CD14-positive monocyte (primary cell): ENCODE measurements around the gene ABCB10. TPM values are rescaled to one million over a fixed set of nuclear protein-coding genes. Genes with fewer than 3 reads are reported as not detected.

Experiments used
- DNase-seq, 3 donors: peaks; one replicate each; pipeline ENCODE4 v3.0.0-alpha.2; 2011 to 2022
- H2AFZ ChIP-seq: 2 replicates; pipeline ENCODE4 v1.6.0; 2012; ENCODE audit warnings: mild to moderate bottlenecking, low read depth, low read length, inconsistent platforms; ENCODE audit not compliant: insufficient read depth, poor library complexity, severe bottlenecking
- H3K27ac ChIP-seq, 2 donors: 1 replicate in 1 of 2; 2 replicates in 1 of 2; pipeline ENCODE4 v1.5.1; 2012 to 2013; ENCODE audit warnings: low read length in 2 of 2, control low read depth in 1 of 2, inconsistent platforms in 1 of 2, low read depth in 1 of 2, mild to moderate bottlenecking in 1 of 2
- H3K27me3 ChIP-seq, 2 donors: one replicate each; pipeline versions ENCODE4 v1.6.0 to v1.6.1; 2011 to 2013; ENCODE audit warnings: low read length in 2 of 2; ENCODE audit not compliant: control insufficient read depth in 2 of 2, insufficient read depth in 2 of 2
- H3K36me3 ChIP-seq, 2 donors: replicated peaks in 1 of 2; 1 replicate in 1 of 2; 2 replicates in 1 of 2; pipeline versions ENCODE4 v1.5.1 to v1.6.1; 2012 to 2013; ENCODE audit warnings: low read length in 2 of 2, control low read depth in 1 of 2, inconsistent platforms in 1 of 2, mild to moderate bottlenecking in 1 of 2; ENCODE audit not compliant: insufficient read depth in 2 of 2, control insufficient read depth in 1 of 2
- H3K4me1 ChIP-seq, 2 donors: 1 replicate in 1 of 2; 2 replicates in 1 of 2; pipeline versions ENCODE4 v1.5.1 to v1.6.1; 2012 to 2013; ENCODE audit warnings: low read length in 2 of 2, control low read depth in 1 of 2, inconsistent platforms in 1 of 2, mild to moderate bottlenecking in 1 of 2, moderate library complexity in 1 of 2; ENCODE audit not compliant: insufficient read depth in 2 of 2, control insufficient read depth in 1 of 2
- H3K4me2 ChIP-seq: replicated peaks from 2 replicates; pipeline ENCODE3; 2012; ENCODE audit warnings: low read length, moderate library complexity, mild to moderate bottlenecking; ENCODE audit not compliant: poor library complexity, severe bottlenecking; ENCODE audit errors: extremely low read depth
- H3K4me3 ChIP-seq, 3 experiments: fragments of 200-600 bp in 1 of 3; sonication (generic) in 1 of 3; replicated peaks in 1 of 3; 1 replicate in 2 of 3; 2 replicates in 1 of 3; pipeline ENCODE4 v1.5.1; 2011 to 2013; ENCODE audit warnings: low read length in 3 of 3, mild to moderate bottlenecking in 3 of 3, control low read depth in 2 of 3, low read depth in 2 of 3, inconsistent platforms in 1 of 3, moderate library complexity in 1 of 3
- H3K79me2 ChIP-seq: 2 replicates; pipeline ENCODE4 v1.6.0; 2012; ENCODE audit warnings: mild to moderate bottlenecking, control low read depth, inconsistent platforms, low read length, moderate library complexity; ENCODE audit not compliant: insufficient read depth
- H3K9ac ChIP-seq: 2 replicates; pipeline ENCODE4 v1.6.0; 2017; ENCODE audit warnings: low read length, mild to moderate bottlenecking; ENCODE audit not compliant: insufficient read depth, poor library complexity, severe bottlenecking
- H3K9me3 ChIP-seq, 2 donors: replicated peaks in 1 of 2; 1 replicate in 1 of 2; 2 replicates in 1 of 2; pipeline versions ENCODE4 v1.5.1 to v1.6.1; 2012 to 2013; ENCODE audit warnings: low read length in 2 of 2, control low read depth in 1 of 2; ENCODE audit not compliant: control insufficient read depth in 1 of 2, insufficient read depth in 1 of 2
- H4K20me1 ChIP-seq: 2 replicates; pipeline ENCODE4 v1.6.0; 2012; ENCODE audit warnings: mild to moderate bottlenecking, low read length, control low read depth, moderate library complexity; ENCODE audit not compliant: insufficient read depth
- H3K27ac Mint-ChIP-seq, 7 donors: one replicate each; pipeline ENCODE4 v1.8.0; 2020; ENCODE audit warnings: mild to moderate bottlenecking in 7 of 7, mixed read lengths in 7 of 7, moderate library complexity in 6 of 7, inconsistent platforms in 2 of 7
- H3K27me3 Mint-ChIP-seq, 3 donors: one replicate each; pipeline ENCODE4 v1.8.0; 2021 to 2022; ENCODE audit warnings: low read depth in 3 of 3, mild to moderate bottlenecking in 3 of 3, mixed read lengths in 3 of 3, moderate library complexity in 3 of 3, inconsistent platforms in 1 of 3
- H3K36me3 Mint-ChIP-seq, 2 donors: one replicate each; pipeline ENCODE4 v1.8.0; 2020; ENCODE audit warnings: mixed read lengths in 2 of 2, inconsistent platforms in 1 of 2, mild to moderate bottlenecking in 1 of 2
- H3K4me1 Mint-ChIP-seq: one replicate; pipeline ENCODE4 v1.8.0; 2020; ENCODE audit warnings: mild to moderate bottlenecking, mixed read lengths
- H3K4me3 Mint-ChIP-seq, 2 donors: one replicate each; pipeline ENCODE4 v1.8.0; 2020; ENCODE audit warnings: mild to moderate bottlenecking in 2 of 2, mixed read lengths in 2 of 2, moderate library complexity in 1 of 2
- H3K9me3 Mint-ChIP-seq, 7 donors: one replicate each; pipeline ENCODE4 v1.8.0; 2020 to 2022; ENCODE audit warnings: mixed read lengths in 7 of 7, mild to moderate bottlenecking in 6 of 7, moderate library complexity in 6 of 7, inconsistent platforms in 2 of 7
- WGBS: methylation state at CpG from one replicate; pipeline ENCODE4 v1.1.5; 2013; ENCODE audit warnings: missing lambda C conversion rate; ENCODE audit not compliant: insufficient coverage; 5-methylcytosine and 5-hydroxymethylcytosine counted together
- intact Hi-C, 2 donors: fragments of 100-400 bp; cut with micrococcal nuclease; formaldehyde crosslinking; loops; one replicate each; pipeline versions ENCODE4 v1.15.0 to v1.15.1; 2023
- polyA plus RNA-seq, 3 donors: library from polyadenylated mRNA; depleted of rRNA in 1 of 3; unstranded in 2 of 3; stranded (reverse) in 1 of 3; fragments of 300-500 nt in 2 of 3; fragments of >200 nt in 1 of 3; fragmentation: Illumina TruSeq in 2 of 3; gene quantifications; 1 replicate in 2 of 3; 2 replicates in 1 of 3; pipeline ENCODE4 v1.2.3, GENCODE V29; 2012 to 2021
- TF ChIP-seq, protein P1 (sequence below): fragments of 200-600 bp; IDR thresholded peaks from one replicate; pipeline ENCODE4 v1.8.0; 2022; ENCODE audit warnings: antibody characterized with exemption, mild to moderate bottlenecking

ABCB10 gene
- polyA plus RNA-seq, 3 donors, result 5.4 to 12.9 (median 11.4) TPM

DNA sequence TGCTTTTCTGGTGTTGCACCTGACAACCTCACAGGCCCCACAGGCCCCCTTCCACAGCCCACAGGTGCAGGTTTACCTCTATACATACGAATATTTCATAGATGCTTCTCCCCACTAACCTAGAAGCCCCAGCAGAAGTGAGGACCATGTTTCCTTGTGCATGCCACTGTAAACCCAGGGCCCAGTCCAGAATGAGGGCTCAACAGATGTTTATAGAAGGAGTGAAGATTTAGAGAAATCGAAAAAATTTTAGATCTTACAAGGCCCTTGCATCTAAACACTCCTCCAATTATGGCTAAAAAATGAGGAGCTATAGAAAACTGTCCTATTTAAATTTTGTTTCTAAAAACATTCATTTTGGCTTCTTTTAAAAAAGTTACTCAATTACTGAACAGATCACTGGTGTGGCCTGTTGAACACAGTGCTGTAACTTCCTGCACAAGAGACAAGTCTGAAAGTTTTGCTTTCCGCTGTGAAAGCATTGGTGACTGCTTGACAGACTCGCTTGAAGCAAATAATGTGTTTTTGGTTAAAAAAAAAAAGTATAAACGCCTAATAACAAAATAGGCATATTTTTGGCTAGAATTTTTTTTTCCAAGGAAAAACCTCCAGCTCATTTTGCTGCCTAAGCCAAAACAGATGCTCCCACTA lies 1.2 kb downstream of the ABCB10 start:
- Histone ChIP-seq H4K20me1 (peaks cover 40% of the 10 kb centered on the region), H3K36me3 (no peaks in the 10 kb centered on the region), H3K9me3 (no peaks in the 10 kb centered on the region), H3K4me2 (peak overlapping the region; percentile 96), H3K4me3 (peak overlapping the region; percentile 65 to 95 (median 89)), H3K27me3 (no peaks in the 10 kb centered on the region), H2AFZ (peak overlapping the region; percentile 86), H3K4me1 (peaks cover 30 to 41% of the 10 kb centered on the region in 2 donors), H3K79me2 (peaks cover 66% of the 10 kb centered on the region), H3K9ac (peak overlapping the region; percentile 77), H3K27ac (peak overlapping the region; percentile 54 to 80)
- peak overlapping the region; percentile 80 to 93 for H3K4me3 Mint-ChIP-seq
- H3K36me3 Mint-ChIP-seq, result peaks cover 0 to 16% of the 10 kb centered on the region in 2 donors
- peaks cover 54% of the 10 kb centered on the region for H3K4me1 Mint-ChIP-seq
- H3K27ac Mint-ChIP-seq, result peak overlapping the region; percentile 45 to 84 (median 79)
- peaks cover 0 to 2% (median 0%) of the 10 kb centered on the region in 3 donors for H3K27me3 Mint-ChIP-seq
- peak in 2 of 3 donors; percentile 18 to 43 for DNase-seq
- WGBS, result no CpG with 5 or more reads among the region's 5 CpGs
- TF ChIP-seq, protein P1, sequence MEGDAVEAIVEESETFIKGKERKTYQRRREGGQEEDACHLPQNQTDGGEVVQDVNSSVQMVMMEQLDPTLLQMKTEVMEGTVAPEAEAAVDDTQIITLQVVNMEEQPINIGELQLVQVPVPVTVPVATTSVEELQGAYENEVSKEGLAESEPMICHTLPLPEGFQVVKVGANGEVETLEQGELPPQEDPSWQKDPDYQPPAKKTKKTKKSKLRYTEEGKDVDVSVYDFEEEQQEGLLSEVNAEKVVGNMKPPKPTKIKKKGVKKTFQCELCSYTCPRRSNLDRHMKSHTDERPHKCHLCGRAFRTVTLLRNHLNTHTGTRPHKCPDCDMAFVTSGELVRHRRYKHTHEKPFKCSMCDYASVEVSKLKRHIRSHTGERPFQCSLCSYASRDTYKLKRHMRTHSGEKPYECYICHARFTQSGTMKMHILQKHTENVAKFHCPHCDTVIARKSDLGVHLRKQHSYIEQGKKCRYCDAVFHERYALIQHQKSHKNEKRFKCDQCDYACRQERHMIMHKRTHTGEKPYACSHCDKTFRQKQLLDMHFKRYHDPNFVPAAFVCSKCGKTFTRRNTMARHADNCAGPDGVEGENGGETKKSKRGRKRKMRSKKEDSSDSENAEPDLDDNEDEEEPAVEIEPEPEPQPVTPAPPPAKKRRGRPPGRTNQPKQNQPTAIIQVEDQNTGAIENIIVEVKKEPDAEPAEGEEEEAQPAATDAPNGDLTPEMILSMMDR, result no peak
- intact Hi-C loops, result loop anchor here (5.0 to 10.0 kb wide), 2 partner anchors 53 to 70 kb away; partner anchors contain the start of genes TAF5L (in 2 of the 2), URB2 (in 2 of the 2) and NUP133 (in 1 of the 2)
- H3K9me3 Mint-ChIP-seq, result no peaks in the 10 kb centered on the region

DNA sequence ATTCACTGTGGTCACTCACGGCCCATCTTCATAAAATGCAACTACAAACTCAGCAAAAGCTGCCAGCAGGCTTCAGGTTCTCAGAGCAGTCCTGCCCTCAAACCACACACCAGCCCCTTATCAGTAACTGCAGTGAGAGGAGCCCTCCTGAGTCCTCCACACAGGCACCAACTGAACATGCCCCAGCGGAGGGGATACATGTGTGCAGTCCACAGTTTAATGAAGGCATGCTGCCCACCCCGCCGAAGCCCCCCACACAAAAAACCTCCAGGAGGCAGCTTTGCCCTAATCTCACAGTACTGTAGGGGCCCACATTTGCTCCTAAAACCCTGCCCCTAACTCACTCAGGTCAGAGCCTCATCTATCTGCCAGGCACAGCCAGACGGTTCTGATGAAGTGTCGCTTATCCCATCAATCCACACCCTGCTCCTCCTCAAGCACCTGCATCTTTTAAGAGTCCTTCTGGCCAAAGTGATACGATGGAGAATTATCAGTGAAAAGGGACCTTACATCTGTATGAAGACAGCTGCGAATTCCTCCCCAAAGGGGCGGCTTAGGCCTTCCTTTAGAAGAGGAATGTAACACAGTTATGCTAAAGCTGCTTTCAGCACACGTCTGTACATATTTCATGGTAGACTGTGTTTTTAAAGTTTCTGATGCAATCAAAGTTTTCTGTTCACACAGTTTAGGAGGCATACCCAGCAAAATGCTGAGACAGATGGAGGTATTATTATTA lies 3.5 kb downstream of the ABCB10 start:
- Mint-ChIP-seq H3K4me3 (no peak overlapping the region), H3K27ac (peak overlapping the region in 5 of 7 donors; percentile 41 to 66 (median 51)), H3K4me1 (peaks cover 56% of the 10 kb centered on the region)

More for the DNA sequence above, 3.5 kb downstream of the ABCB10 start:
- Histone ChIP-seq H3K9ac (no peak overlapping the region), H3K4me1 (peaks cover 30 to 42% of the 10 kb centered on the region in 2 donors), H4K20me1 (peaks cover 59% of the 10 kb centered on the region), H3K27me3 (no peaks in the 10 kb centered on the region), H3K9me3 (no peaks in the 10 kb centered on the region), H3K36me3 (no peaks in the 10 kb centered on the region), H3K4me3 (no peak overlapping the region), H2AFZ (no peak overlapping the region), H3K27ac (no peak overlapping the region), H3K4me2 (no peak overlapping the region), H3K79me2 (peaks cover 89% of the 10 kb centered on the region)
- Mint-ChIP-seq H3K27me3 (no peaks in the 10 kb centered on the region), H3K9me3 (no peaks in the 10 kb centered on the region), H3K36me3 (peaks cover 1 to 16% of the 10 kb centered on the region in 2 donors)
- TF ChIP-seq, protein P1, result no peak
- 72% methylated on average over 6 of the region's 10 CpGs for WGBS
- intact Hi-C loops, result loop anchor here (5.0 to 10.0 kb wide), 2 partner anchors 50 to 72 kb away; partner anchors contain the start of genes TAF5L (in 2 of the 2), URB2 (in 2 of the 2) and NUP133 (in 1 of the 2)
- DNase-seq, result no peak
